ENCODE data around the gene NDUFB5.

NDUFB5 gene

DNA sequence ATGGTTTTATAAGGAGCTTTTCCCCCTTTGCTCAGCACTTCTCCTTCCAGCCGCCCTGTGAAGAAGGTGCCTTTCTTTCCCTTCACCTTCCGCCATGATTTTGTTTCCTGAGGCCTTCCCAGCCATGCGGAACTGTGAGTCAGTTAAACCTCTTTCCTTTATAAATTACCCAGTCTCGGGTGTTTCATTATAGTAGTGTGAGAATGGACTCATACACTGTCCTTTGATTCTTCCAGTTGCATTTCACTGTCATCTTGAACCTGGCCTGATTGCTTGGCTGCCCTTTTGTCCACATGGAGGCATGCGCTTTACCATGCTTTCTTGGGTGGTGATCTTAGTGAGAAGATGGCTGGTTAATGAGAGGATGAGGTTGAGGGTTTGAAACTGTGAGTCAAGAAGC, 71.5 kb downstream of the NDUFB5 start:
- TF ChIP-seq, protein P1, sequence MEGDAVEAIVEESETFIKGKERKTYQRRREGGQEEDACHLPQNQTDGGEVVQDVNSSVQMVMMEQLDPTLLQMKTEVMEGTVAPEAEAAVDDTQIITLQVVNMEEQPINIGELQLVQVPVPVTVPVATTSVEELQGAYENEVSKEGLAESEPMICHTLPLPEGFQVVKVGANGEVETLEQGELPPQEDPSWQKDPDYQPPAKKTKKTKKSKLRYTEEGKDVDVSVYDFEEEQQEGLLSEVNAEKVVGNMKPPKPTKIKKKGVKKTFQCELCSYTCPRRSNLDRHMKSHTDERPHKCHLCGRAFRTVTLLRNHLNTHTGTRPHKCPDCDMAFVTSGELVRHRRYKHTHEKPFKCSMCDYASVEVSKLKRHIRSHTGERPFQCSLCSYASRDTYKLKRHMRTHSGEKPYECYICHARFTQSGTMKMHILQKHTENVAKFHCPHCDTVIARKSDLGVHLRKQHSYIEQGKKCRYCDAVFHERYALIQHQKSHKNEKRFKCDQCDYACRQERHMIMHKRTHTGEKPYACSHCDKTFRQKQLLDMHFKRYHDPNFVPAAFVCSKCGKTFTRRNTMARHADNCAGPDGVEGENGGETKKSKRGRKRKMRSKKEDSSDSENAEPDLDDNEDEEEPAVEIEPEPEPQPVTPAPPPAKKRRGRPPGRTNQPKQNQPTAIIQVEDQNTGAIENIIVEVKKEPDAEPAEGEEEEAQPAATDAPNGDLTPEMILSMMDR (IDR thresholded peaks at IDR 0.05; ENCODE audit: low read depth, low read length), result no peak

More for the DNA sequence above, 71.5 kb downstream of the NDUFB5 start:
- DNase-seq (ENCODE audit: extremely low read depth, low read depth), result no peak
